ENCODE data around the gene MT1M. TPM values are rescaled to one million over a fixed set of nuclear protein-coding genes. Genes with fewer than 3 reads are reported as not detected.
A peak's percentile ranks its signal among the peaks of the same experiment; 100 is the strongest.

MT1M gene
- total and polyA plus RNA-seq, 5 donors from 2014 or later, result not detected

GRCh38 chr16:56606071-56606475, 26.4 kb upstream of the MT1M start:
- peak overlapping the region; percentile 76 to 93 (median 84) for H3K27ac Mint-ChIP-seq
- DNase-seq, result no peak
- H3K4me3 Mint-ChIP-seq, result peak overlapping the region in 2 of 4 donors; percentile 22 to 92

GRCh38 chr16:56606476-56607108, 25.9 kb upstream of the MT1M start:
- Mint-ChIP-seq H3K27ac (peak overlapping the region; percentile 76 to 93 (median 84)), H3K4me3 (peak overlapping the region; percentile 79 to 92 (median 81)), H3K27me3 (peaks cover 7% of the 10 kb centered on the region), H3K36me3 (no peaks in the 10 kb centered on the region), H3K9me3 (no peaks in the 10 kb centered on the region), H3K4me1 (peaks cover 14 to 43% (median 38%) of the 10 kb centered on the region in 4 donors)
- DNase-seq (no peak), ATAC-seq (ENCODE audit: low read depth in 2 of 2) (no peak)
- H3K27me3 ChIP-seq (ENCODE audit: control insufficient read depth, insufficient read depth, low read length), result no peaks in the 10 kb centered on the region
- H3K4me1 ChIP-seq (ENCODE audit: control insufficient read depth, insufficient read depth, low read length, poor library complexity, severe bottlenecking), result peaks cover 41% of the 10 kb centered on the region
- H3K27ac ChIP-seq (ENCODE audit: insufficient read depth, low read length, poor library complexity, severe bottlenecking), result no peak overlapping the region
- no peaks in the 10 kb centered on the region for H3K9me3 ChIP-seq (ENCODE audit: control insufficient read depth in 2 of 2, low read length in 2 of 2)
- H3K36me3 ChIP-seq (ENCODE audit: control insufficient read depth, insufficient read depth, low read length), result no peaks in the 10 kb centered on the region
- no peak overlapping the region for H3K4me3 ChIP-seq (ENCODE audit: low read depth, low read length)

More at GRCh38 chr16:56606071-56606475, 26.4 kb upstream of the MT1M start:
- peaks cover 14 to 38% (median 34%) of the 10 kb centered on the region in 4 donors for H3K4me1 Mint-ChIP-seq
- H3K9me3 ChIP-seq (ENCODE audit: control insufficient read depth in 2 of 2, low read length in 2 of 2), result no peaks in the 10 kb centered on the region
- H3K4me1 ChIP-seq (ENCODE audit: control insufficient read depth, insufficient read depth, low read length, poor library complexity, severe bottlenecking), result peaks cover 41% of the 10 kb centered on the region
- no peak for ATAC-seq (ENCODE audit: low read depth in 2 of 2)
- H3K27me3 Mint-ChIP-seq, result peaks cover 13% of the 10 kb centered on the region
- H3K27ac ChIP-seq (ENCODE audit: insufficient read depth, low read length, poor library complexity, severe bottlenecking), result no peak overlapping the region
- no peak overlapping the region for H3K4me3 ChIP-seq (ENCODE audit: low read depth, low read length)
- H3K36me3 Mint-ChIP-seq, result no peaks in the 10 kb centered on the region
- H3K27me3 ChIP-seq (ENCODE audit: control insufficient read depth, insufficient read depth, low read length), result peaks cover 1% of the 10 kb centered on the region
- no peaks in the 10 kb centered on the region for H3K9me3 Mint-ChIP-seq
- no peaks in the 10 kb centered on the region for H3K36me3 ChIP-seq (ENCODE audit: control insufficient read depth, insufficient read depth, low read length)

GRCh38 chr16:56607109-56607618, 25.3 kb upstream of the MT1M start:
- Mint-ChIP-seq H3K9me3 (no peaks in the 10 kb centered on the region), H3K27ac (peak overlapping the region; percentile 76 to 93 (median 84)), H3K36me3 (no peaks in the 10 kb centered on the region), H3K27me3 (peaks cover 2% of the 10 kb centered on the region), H3K4me1 (peaks cover 14 to 44% (median 38%) of the 10 kb centered on the region in 4 donors), H3K4me3 (peak overlapping the region; percentile 79 to 92 (median 81))
- H3K4me1 ChIP-seq (ENCODE audit: control insufficient read depth, insufficient read depth, low read length, poor library complexity, severe bottlenecking), result peaks cover 41% of the 10 kb centered on the region
- no peak overlapping the region for H3K27ac ChIP-seq (ENCODE audit: insufficient read depth, low read length, poor library complexity, severe bottlenecking)
- no peaks in the 10 kb centered on the region for H3K36me3 ChIP-seq (ENCODE audit: control insufficient read depth, insufficient read depth, low read length)
- DNase-seq (peak in 1 of 3 donors; percentile 44), ATAC-seq (ENCODE audit: low read depth in 2 of 2) (no peak)
- H3K27me3 ChIP-seq (ENCODE audit: control insufficient read depth, insufficient read depth, low read length), result no peaks in the 10 kb centered on the region
- no peaks in the 10 kb centered on the region for H3K9me3 ChIP-seq (ENCODE audit: control insufficient read depth in 2 of 2, low read length in 2 of 2)
- H3K4me3 ChIP-seq (ENCODE audit: low read depth, low read length), result no peak overlapping the region

GRCh38 chr16:56607675-56608042, 24.8 kb upstream of the MT1M start:
- peaks cover 41% of the 10 kb centered on the region for H3K4me1 ChIP-seq (ENCODE audit: control insufficient read depth, insufficient read depth, low read length, poor library complexity, severe bottlenecking)
- no peaks in the 10 kb centered on the region for H3K27me3 ChIP-seq (ENCODE audit: control insufficient read depth, insufficient read depth, low read length)
- no peak for ATAC-seq (ENCODE audit: low read depth in 2 of 2)
- Mint-ChIP-seq H3K27ac (peak overlapping the region; percentile 83 to 92 (median 91)), H3K4me3 (peak overlapping the region; percentile 77 to 92 (median 80)), H3K36me3 (no peaks in the 10 kb centered on the region), H3K4me1 (peaks cover 14 to 44% (median 38%) of the 10 kb centered on the region in 4 donors), H3K9me3 (no peaks in the 10 kb centered on the region), H3K27me3 (no peaks in the 10 kb centered on the region)
- no peak for DNase-seq
- H3K36me3 ChIP-seq (ENCODE audit: control insufficient read depth, insufficient read depth, low read length), result no peaks in the 10 kb centered on the region
- peak overlapping the region; percentile 88 for H3K27ac ChIP-seq (ENCODE audit: insufficient read depth, low read length, poor library complexity, severe bottlenecking)
- H3K4me3 ChIP-seq (ENCODE audit: low read depth, low read length), result peak overlapping the region; percentile 69
- H3K9me3 ChIP-seq (ENCODE audit: control insufficient read depth in 2 of 2, low read length in 2 of 2), result no peaks in the 10 kb centered on the region

- no peaks in the 10 kb centered on the region for H3K9me3 Mint-ChIP-seq
- H3K4me3 Mint-ChIP-seq, result peak within 1 kb of the TSS; percentile 92 to 99 (median 98)
- DNase-seq, result peak; percentile 80 to 95 (median 82)
- Histone ChIP-seq H3K27ac (ENCODE audit: insufficient read depth, low read length, poor library complexity, severe bottlenecking) (peak within 1 kb of the TSS; percentile 88), H3K36me3 (ENCODE audit: control insufficient read depth, insufficient read depth, low read length) (no peaks in the 10 kb centered on the region), H3K4me1 (ENCODE audit: control insufficient read depth, insufficient read depth, low read length, poor library complexity, severe bottlenecking) (peaks cover 41% of the 10 kb centered on the region), H3K9me3 (ENCODE audit: control insufficient read depth in 2 of 2, low read length in 2 of 2) (no peaks in the 10 kb centered on the region), H3K4me3 (ENCODE audit: low read depth, low read length) (peak within 1 kb of the TSS; percentile 95), H3K27me3 (ENCODE audit: control insufficient read depth, insufficient read depth, low read length) (no peaks in the 10 kb centered on the region)
- no peaks in the 10 kb centered on the region for H3K27me3 Mint-ChIP-seq
- H3K36me3 Mint-ChIP-seq, result no peaks in the 10 kb centered on the region
- H3K27ac Mint-ChIP-seq, result peak within 1 kb of the TSS; percentile 89 to 97 (median 96)
- peak; percentile 90 to 91 for ATAC-seq (ENCODE audit: low read depth in 2 of 2)
- H3K4me1 Mint-ChIP-seq, result peaks cover 14 to 44% (median 38%) of the 10 kb centered on the region in 4 donors
Measured at GRCh38 chr16:56608043-56608875, 24.2 kb upstream of the MT1M start, which contains the start of gene MT2A. Gene MT2A, plus strand, starts transcription at chr16:56608584. Its CDS starts 72 bp downstream, at chr16:56608656.

- DNase-seq (no peak), ATAC-seq (ENCODE audit: low read depth in 2 of 2) (no peak)
- H3K4me3 ChIP-seq (ENCODE audit: low read depth, low read length), result peak overlapping the region; percentile 95
- H3K9me3 ChIP-seq (ENCODE audit: control insufficient read depth in 2 of 2, low read length in 2 of 2), result no peaks in the 10 kb centered on the region
- H3K27ac ChIP-seq (ENCODE audit: insufficient read depth, low read length, poor library complexity, severe bottlenecking), result peak overlapping the region; percentile 88
- H3K27me3 ChIP-seq (ENCODE audit: control insufficient read depth, insufficient read depth, low read length), result no peaks in the 10 kb centered on the region
- no peaks in the 10 kb centered on the region for H3K36me3 ChIP-seq (ENCODE audit: control insufficient read depth, insufficient read depth, low read length)
- H3K9me3 Mint-ChIP-seq, result no peaks in the 10 kb centered on the region
- H3K27ac Mint-ChIP-seq, result peak overlapping the region; percentile 89 to 97 (median 96)
- H3K4me1 Mint-ChIP-seq, result peaks cover 17 to 45% (median 36%) of the 10 kb centered on the region in 4 donors
- H3K4me3 Mint-ChIP-seq, result peak overlapping the region; percentile 92 to 99 (median 98)
- H3K4me1 ChIP-seq (ENCODE audit: control insufficient read depth, insufficient read depth, low read length, poor library complexity, severe bottlenecking), result peaks cover 41% of the 10 kb centered on the region
- no peaks in the 10 kb centered on the region for H3K36me3 Mint-ChIP-seq
- H3K27me3 Mint-ChIP-seq, result no peaks in the 10 kb centered on the region
Measured at GRCh38 chr16:56608876-56609462, 23.5 kb upstream of the MT1M start.

- Histone ChIP-seq H3K27me3 (ENCODE audit: control insufficient read depth, insufficient read depth, low read length) (no peaks in the 10 kb centered on the region), H3K36me3 (ENCODE audit: control insufficient read depth, insufficient read depth, low read length) (no peaks in the 10 kb centered on the region), H3K9me3 (ENCODE audit: control insufficient read depth in 2 of 2, low read length in 2 of 2) (no peaks in the 10 kb centered on the region), H3K27ac (ENCODE audit: insufficient read depth, low read length, poor library complexity, severe bottlenecking) (peak overlapping the region; percentile 88), H3K4me3 (ENCODE audit: low read depth, low read length) (peak overlapping the region; percentile 95), H3K4me1 (ENCODE audit: control insufficient read depth, insufficient read depth, low read length, poor library complexity, severe bottlenecking) (peaks cover 41% of the 10 kb centered on the region)
- ATAC-seq (ENCODE audit: low read depth in 2 of 2) (peak; percentile 32 to 41), DNase-seq (peak; percentile 49 to 84 (median 76))
- Mint-ChIP-seq H3K36me3 (no peaks in the 10 kb centered on the region), H3K4me3 (peak overlapping the region; percentile 92 to 99 (median 98)), H3K9me3 (no peaks in the 10 kb centered on the region), H3K27me3 (no peaks in the 10 kb centered on the region), H3K4me1 (peaks cover 17 to 47% (median 36%) of the 10 kb centered on the region in 4 donors), H3K27ac (peak overlapping the region; percentile 89 to 97 (median 96))
Measured at GRCh38 chr16:56609463-56609921, 23.0 kb upstream of the MT1M start.

Measured in CD4-positive, CD25-positive, alpha-beta regulatory T cell (primary cell).